WERI-Rb-1 (cell line): ENCODE data around the gene SYS1.
A peak's percentile ranks its signal among the peaks of the same experiment; 100 is the strongest.

Source experiments
- DNase-seq: peaks from one replicate; pipeline ENCODE4 v3.0.0-alpha.2; 2020
- H3K27ac ChIP-seq: fragments of 250-450 bp; sonication (Bioruptor Pico); 2 replicates; pipeline ENCODE4 v1.5.1; 2020; ENCODE audit warnings: mild to moderate bottlenecking, moderate library complexity
- H3K27me3 ChIP-seq: fragments of 250-450 bp; sonication (Bioruptor Pico); 2 replicates; pipeline ENCODE4 v1.5.1; 2021; ENCODE audit warnings: mild to moderate bottlenecking, low read depth, moderate library complexity; ENCODE audit not compliant: insufficient read depth, severe bottlenecking
- H3K36me3 ChIP-seq: fragments of 250-450 bp; sonication (Bioruptor Pico); 2 replicates; pipeline ENCODE4 v1.5.1; 2020; ENCODE audit warnings: mild to moderate bottlenecking, moderate library complexity
- H3K4me3 ChIP-seq: 2 replicates; pipeline ENCODE4 v1.5.1; 2011; ENCODE audit warnings: low read depth, mild to moderate bottlenecking, control low read depth, low read length
- H3K9me3 ChIP-seq: fragments of 250-450 bp; sonication (Bioruptor Pico); 2 replicates; pipeline ENCODE4 v1.5.1; 2021; ENCODE audit warnings: mild to moderate bottlenecking, moderate library complexity; ENCODE audit not compliant: severe bottlenecking
- TF ChIP-seq, protein P1 (sequence below): IDR thresholded peaks from 2 replicates; pipeline ENCODE4 v1.5.1; 2011; ENCODE audit warnings: low read depth, mild to moderate bottlenecking, control low read depth, inconsistent platforms, low read length

SYS1 gene

GRCh38 chr20:45413479-45413878 is 50.5 kb downstream of the SYS1 start:
- no peaks in the 10 kb centered on the region for H3K27me3 ChIP-seq
- peaks cover 34% of the 10 kb centered on the region for H3K36me3 ChIP-seq
- TF ChIP-seq, protein P1, sequence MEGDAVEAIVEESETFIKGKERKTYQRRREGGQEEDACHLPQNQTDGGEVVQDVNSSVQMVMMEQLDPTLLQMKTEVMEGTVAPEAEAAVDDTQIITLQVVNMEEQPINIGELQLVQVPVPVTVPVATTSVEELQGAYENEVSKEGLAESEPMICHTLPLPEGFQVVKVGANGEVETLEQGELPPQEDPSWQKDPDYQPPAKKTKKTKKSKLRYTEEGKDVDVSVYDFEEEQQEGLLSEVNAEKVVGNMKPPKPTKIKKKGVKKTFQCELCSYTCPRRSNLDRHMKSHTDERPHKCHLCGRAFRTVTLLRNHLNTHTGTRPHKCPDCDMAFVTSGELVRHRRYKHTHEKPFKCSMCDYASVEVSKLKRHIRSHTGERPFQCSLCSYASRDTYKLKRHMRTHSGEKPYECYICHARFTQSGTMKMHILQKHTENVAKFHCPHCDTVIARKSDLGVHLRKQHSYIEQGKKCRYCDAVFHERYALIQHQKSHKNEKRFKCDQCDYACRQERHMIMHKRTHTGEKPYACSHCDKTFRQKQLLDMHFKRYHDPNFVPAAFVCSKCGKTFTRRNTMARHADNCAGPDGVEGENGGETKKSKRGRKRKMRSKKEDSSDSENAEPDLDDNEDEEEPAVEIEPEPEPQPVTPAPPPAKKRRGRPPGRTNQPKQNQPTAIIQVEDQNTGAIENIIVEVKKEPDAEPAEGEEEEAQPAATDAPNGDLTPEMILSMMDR: no peak
- no peak for DNase-seq
- no peak overlapping the region for H3K27ac ChIP-seq
- no peaks in the 10 kb centered on the region for H3K9me3 ChIP-seq
- no peak overlapping the region for H3K4me3 ChIP-seq

- Histone ChIP-seq H3K27me3 (no peaks in the 10 kb centered on the region), H3K36me3 (peaks cover 27% of the 10 kb centered on the region), H3K4me3 (peak within 1 kb of the TSS; percentile 88), H3K9me3 (no peaks in the 10 kb centered on the region), H3K27ac (peak within 1 kb of the TSS; percentile 73)
- TF ChIP-seq, protein P1: no peak
- DNase-seq: peak; percentile 86
Measured at GRCh38 chr20:45415822-45416637, 53.1 kb downstream of the SYS1 start, which contains the start of gene PIGT. Gene PIGT (plus strand): TSS chr20:45416141. CDS start chr20:45416157, 16 bp downstream.

DNA sequence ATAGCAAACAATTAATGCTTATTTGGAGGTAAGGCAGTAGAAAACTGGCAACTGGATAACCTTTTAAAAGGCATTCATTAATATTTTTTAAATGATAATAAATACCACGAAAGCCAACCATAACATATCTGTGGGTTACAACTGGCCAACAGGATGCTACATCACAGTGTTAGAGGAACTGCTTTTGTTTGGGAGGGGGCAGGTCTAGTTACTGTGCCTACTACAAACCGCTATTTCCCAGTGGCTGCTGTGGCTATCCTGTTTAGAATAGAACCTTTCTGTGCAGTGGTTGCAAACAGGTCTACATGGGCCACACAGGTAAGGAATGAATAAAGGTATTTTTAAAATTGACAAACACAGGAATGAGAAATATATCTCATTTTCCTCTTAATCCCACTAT is 54.0 kb downstream of the SYS1 start:
- no peak for DNase-seq
- H3K36me3 ChIP-seq: peaks cover 33% of the 10 kb centered on the region
- TF ChIP-seq, protein P1: no peak
- no peaks in the 10 kb centered on the region for H3K27me3 ChIP-seq
- peak overlapping the region; percentile 88 for H3K4me3 ChIP-seq
- no peak overlapping the region for H3K27ac ChIP-seq
- H3K9me3 ChIP-seq: no peaks in the 10 kb centered on the region
